ENCODE data around the gene ERC2. TPM values are rescaled to one million over a fixed set of nuclear protein-coding genes. Genes with fewer than 3 reads are reported as not detected.

The ERC2 gene
- total and polyA plus RNA-seq, 2 donors (not counting 1 experiment from before 2014, with no cell fraction given) = 0.14 to 0.17 TPM

- no peaks in the 10 kb centered on the region for H3K4me1 ChIP-seq (ENCODE audit: control insufficient read depth, extremely low read depth, insufficient read depth, low read length)
- H3K79me2 ChIP-seq (ENCODE audit: control insufficient read depth, insufficient read depth, low read length) = no peaks in the 10 kb centered on the region
- H4K20me1 ChIP-seq (ENCODE audit: control insufficient read depth, extremely low read depth, insufficient read depth, low read length) = no peaks in the 10 kb centered on the region
- TF ChIP-seq CTCF (conservative IDR thresholded peaks at IDR 0.05 in 1 of 2, IDR thresholded peaks at IDR 0.05 in 1 of 2; ENCODE audit: low read depth in 1 of 2, low read length in 2 of 2) (no peak), EZH2 (IDR thresholded peaks at IDR 0.05; ENCODE audit: low read length, missing control alignments) (no peak)
- no peak overlapping the region for H3K27ac ChIP-seq (ENCODE audit: insufficient read depth, low read length)
- no peak overlapping the region for H3K4me2 ChIP-seq (ENCODE audit: extremely low read depth, insufficient read depth, low read length)
- DNase-seq (ENCODE audit: low read depth in 2 of 2) = no peak
- no peak overlapping the region for H3K4me3 ChIP-seq (replicated peaks in 1 of 4; ENCODE audit: control extremely low read depth in 1 of 4, insufficient read depth in 1 of 4, low read depth in 3 of 4, low read length in 4 of 4)
- no peaks in the 10 kb centered on the region for H3K36me3 ChIP-seq (ENCODE audit: control insufficient read depth, insufficient read depth, low read length)
- no peaks in the 10 kb centered on the region for H3K27me3 ChIP-seq (ENCODE audit: control insufficient read depth, insufficient read depth, low read length)
- no peak overlapping the region for H2AFZ ChIP-seq (ENCODE audit: low read length)
- no peak overlapping the region for H3K9ac ChIP-seq (ENCODE audit: insufficient read depth, low read length)
- no peaks in the 10 kb centered on the region for H3K9me3 ChIP-seq (ENCODE audit: control insufficient read depth, insufficient read depth, low read depth, low read length)
Observed at GRCh38 chr3:56379723-56380287, 88.5 kb downstream of the ERC2 start.

GRCh38 chr3:56375654-56376053 is 92.6 kb downstream of the ERC2 start:
- Histone ChIP-seq H3K27ac (ENCODE audit: insufficient read depth, low read length) (no peak overlapping the region), H3K4me2 (ENCODE audit: extremely low read depth, insufficient read depth, low read length) (no peak overlapping the region), H3K4me3 (replicated peaks in 1 of 4; ENCODE audit: control extremely low read depth in 1 of 4, insufficient read depth in 1 of 4, low read depth in 3 of 4, low read length in 4 of 4) (no peak overlapping the region), H3K36me3 (ENCODE audit: control insufficient read depth, insufficient read depth, low read length) (no peaks in the 10 kb centered on the region), H3K9me3 (ENCODE audit: control insufficient read depth, insufficient read depth, low read depth, low read length) (no peaks in the 10 kb centered on the region), H3K79me2 (ENCODE audit: control insufficient read depth, insufficient read depth, low read length) (no peaks in the 10 kb centered on the region), H4K20me1 (ENCODE audit: control insufficient read depth, extremely low read depth, insufficient read depth, low read length) (no peaks in the 10 kb centered on the region), H3K4me1 (ENCODE audit: control insufficient read depth, extremely low read depth, insufficient read depth, low read length) (no peaks in the 10 kb centered on the region), H3K27me3 (ENCODE audit: control insufficient read depth, insufficient read depth, low read length) (no peaks in the 10 kb centered on the region), H3K9ac (ENCODE audit: insufficient read depth, low read length) (no peak overlapping the region), H2AFZ (ENCODE audit: low read length) (no peak overlapping the region)
- no peak for TF ChIP-seq EZH2 (IDR thresholded peaks at IDR 0.05; ENCODE audit: low read length, missing control alignments)
- DNase-seq (ENCODE audit: low read depth in 2 of 2) = no peak

GRCh38 chr3:56373386-56373785 is 94.9 kb downstream of the ERC2 start:
- DNase-seq (ENCODE audit: low read depth in 2 of 2) = no peak
- Histone ChIP-seq H3K9ac (ENCODE audit: insufficient read depth, low read length) (no peak overlapping the region), H3K4me1 (ENCODE audit: control insufficient read depth, extremely low read depth, insufficient read depth, low read length) (no peaks in the 10 kb centered on the region), H4K20me1 (ENCODE audit: control insufficient read depth, extremely low read depth, insufficient read depth, low read length) (no peaks in the 10 kb centered on the region), H2AFZ (ENCODE audit: low read length) (no peak overlapping the region), H3K9me3 (ENCODE audit: control insufficient read depth, insufficient read depth, low read depth, low read length) (no peaks in the 10 kb centered on the region), H3K36me3 (ENCODE audit: control insufficient read depth, insufficient read depth, low read length) (no peaks in the 10 kb centered on the region), H3K27ac (ENCODE audit: insufficient read depth, low read length) (no peak overlapping the region), H3K27me3 (ENCODE audit: control insufficient read depth, insufficient read depth, low read length) (no peaks in the 10 kb centered on the region), H3K4me2 (ENCODE audit: extremely low read depth, insufficient read depth, low read length) (no peak overlapping the region), H3K4me3 (replicated peaks in 1 of 4; ENCODE audit: control extremely low read depth in 1 of 4, insufficient read depth in 1 of 4, low read depth in 3 of 4, low read length in 4 of 4) (no peak overlapping the region), H3K79me2 (ENCODE audit: control insufficient read depth, insufficient read depth, low read length) (no peaks in the 10 kb centered on the region)
- TF ChIP-seq EZH2 (IDR thresholded peaks at IDR 0.05; ENCODE audit: low read length, missing control alignments) = no peak
- TF ChIP-seq CTCF (conservative IDR thresholded peaks at IDR 0.05 in 1 of 2, IDR thresholded peaks at IDR 0.05 in 1 of 2; ENCODE audit: low read depth in 1 of 2, low read length in 2 of 2) = no peak

All from fibroblast of lung (primary cell).